Measurements from ENCODE around the gene OLFM2. TPM values are rescaled to one million over a fixed set of nuclear protein-coding genes. Genes with fewer than 3 reads are reported as not detected.
"Not testable (repeated sequence)": the region's sequence is repeated elsewhere in the genome, so short reads cannot be mapped to it uniquely, and the experiment has no call there.

OLFM2 gene
- total RNA-seq, 1 experiment from 2014 or later = 11.5 TPM

DNA sequence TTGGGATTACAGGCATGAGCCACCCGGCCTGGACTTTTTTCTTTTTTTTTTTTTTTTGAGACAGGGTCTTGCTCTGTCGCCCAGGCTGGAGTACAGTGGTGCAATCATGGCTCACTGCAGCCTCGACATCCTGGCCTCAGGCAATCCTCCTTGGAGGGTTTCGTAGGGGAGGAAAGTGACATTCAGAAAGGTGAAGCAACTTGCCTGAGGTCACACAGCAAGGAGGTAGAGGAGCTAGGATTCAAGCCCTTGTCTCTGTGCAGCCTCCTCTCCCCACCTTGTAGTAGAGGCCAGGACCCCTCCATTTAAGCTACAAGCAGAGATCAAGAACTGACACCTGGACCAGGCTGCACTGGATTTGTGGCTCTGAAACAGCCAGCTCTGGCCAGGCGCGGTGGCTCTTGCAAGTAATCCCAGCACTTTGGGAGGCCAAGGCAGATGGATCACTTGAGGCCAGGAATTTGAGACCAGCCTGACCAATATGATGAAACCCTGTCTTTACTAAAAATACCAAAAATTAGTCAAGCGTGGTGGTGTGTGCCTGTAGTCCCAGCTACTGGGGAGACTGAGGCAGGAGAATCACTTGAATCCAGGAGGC is 10.3 kb upstream of the OLFM2 start:
- DNase-seq (ENCODE audit: low spot score); in situ Hi-C loops (cut with HindIII; ENCODE audit: low sequenced_read_pairs): not testable (repeated sequence)

DNA sequence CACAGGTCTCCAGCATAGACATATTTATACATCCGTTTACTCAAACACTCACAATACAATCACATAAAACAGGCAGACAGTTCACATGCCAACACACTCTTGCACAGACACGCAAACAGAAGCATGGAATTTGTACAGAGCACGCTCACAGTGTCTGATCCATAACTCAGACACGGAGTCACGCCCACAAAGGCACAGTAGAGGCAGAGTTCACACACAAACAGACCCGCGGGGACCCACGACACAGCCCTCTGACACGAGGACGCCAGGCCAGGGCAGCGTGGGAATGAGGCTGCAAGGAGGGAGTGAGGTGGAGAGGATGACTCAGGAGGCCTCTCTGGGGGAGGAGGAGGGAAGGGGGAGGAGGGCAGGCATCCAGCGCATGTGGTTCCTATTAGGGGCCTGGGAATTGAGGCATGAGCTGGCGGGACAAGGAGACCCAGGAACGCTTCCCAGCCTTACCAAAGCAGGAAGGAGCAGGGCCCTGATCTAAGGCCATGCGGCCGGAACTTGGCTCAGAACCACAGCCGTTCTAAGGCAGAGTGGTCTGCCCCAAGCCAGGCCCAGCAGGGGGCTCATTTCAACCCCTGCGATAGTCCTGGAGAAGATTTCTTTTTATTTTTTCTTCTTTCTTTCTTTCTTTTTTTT is 9.1 kb upstream of the OLFM2 start:
- peak; percentile 31 for DNase-seq (ENCODE audit: low spot score)
- in situ Hi-C loops (cut with HindIII; ENCODE audit: low sequenced_read_pairs) = no loop called here

- in situ Hi-C loops (cut with HindIII; ENCODE audit: low sequenced_read_pairs) = no loop called here
- no peak for DNase-seq (ENCODE audit: low spot score)
Observed at GRCh38 chr19:9943744-9944143, 7.4 kb upstream of the OLFM2 start.

DNA sequence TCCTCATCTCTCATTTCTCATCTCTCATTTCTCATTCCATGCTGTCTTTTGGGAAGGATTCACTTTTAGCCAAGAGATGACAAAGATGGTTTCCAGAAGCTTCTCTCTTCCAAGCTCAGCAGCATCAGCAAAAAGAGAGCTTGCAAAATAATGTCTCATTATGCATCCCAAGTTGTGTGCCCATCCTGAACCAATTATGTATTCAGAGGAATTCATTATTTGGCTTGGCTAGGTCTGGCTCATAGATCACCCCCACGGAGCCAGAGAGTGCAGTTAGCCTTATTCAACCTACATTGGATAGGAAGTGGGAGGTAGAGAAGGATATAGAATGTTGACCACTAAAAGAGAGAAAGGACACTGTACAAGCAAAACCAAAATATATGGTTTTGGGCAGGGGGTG is 5.4 kb upstream of the OLFM2 start:
- in situ Hi-C loops (cut with HindIII; ENCODE audit: low sequenced_read_pairs) = no loop called here
- no peak for DNase-seq (ENCODE audit: low spot score)

GRCh38 chr19:9941231-9941630 is 4.9 kb upstream of the OLFM2 start:
- in situ Hi-C loops (cut with HindIII; ENCODE audit: low sequenced_read_pairs) = no loop called here
- DNase-seq (ENCODE audit: low spot score) = no peak

DNA sequence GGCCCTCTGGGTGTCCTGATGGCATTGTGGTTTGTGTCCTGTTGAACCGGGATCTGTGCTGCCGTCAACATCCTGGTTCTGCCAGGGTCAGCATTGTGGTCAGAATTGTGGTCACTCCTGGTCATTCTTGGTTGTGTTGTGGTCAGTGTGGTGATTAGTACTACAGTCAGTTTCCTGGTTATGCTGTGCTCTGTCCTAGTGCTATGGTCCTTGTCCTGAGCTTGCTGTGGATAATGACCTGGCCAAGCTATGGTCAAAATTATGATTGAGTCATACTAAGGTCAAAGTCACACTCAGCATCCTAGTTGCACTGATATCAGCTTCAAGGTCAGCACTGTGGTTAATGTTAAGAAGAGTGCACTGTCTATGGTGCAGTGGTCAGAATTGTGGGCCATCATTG is 4.5 kb upstream of the OLFM2 start:
- no peak for DNase-seq (ENCODE audit: low spot score)
- in situ Hi-C loops (cut with HindIII; ENCODE audit: low sequenced_read_pairs) = no loop called here

DNA sequence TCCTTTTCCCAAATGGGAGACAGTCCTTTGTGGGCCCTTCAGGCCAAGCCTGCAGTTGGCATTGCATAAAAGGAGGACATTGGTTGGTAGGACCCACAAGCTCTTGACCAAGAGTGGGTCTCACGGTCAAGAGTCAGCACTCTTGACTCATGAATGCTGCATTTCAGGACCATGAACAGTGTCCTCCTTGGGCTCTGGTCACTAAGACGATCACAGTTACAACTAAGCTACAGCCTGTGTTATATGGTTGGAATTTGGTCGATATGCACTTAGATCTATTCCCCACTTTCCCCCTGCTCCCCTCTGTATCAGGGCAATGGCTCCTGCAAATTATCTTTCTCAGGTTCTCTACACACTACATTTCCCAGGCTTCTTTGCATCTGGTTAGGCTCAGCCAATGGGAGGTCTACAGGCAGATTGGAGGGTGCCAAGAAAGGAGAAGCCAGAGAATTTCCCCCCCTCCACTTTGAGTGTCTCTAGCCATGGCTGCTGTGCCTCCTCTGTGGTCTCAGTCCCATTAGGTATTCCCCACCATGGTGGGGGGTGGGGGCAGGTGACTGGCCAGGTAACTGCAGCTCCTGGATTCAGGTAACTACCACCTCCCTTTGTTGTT is 3.1 kb upstream of the OLFM2 start:
- DNase-seq (ENCODE audit: low spot score) = no peak
- in situ Hi-C loops (cut with HindIII; ENCODE audit: low sequenced_read_pairs) = no loop called here

DNA sequence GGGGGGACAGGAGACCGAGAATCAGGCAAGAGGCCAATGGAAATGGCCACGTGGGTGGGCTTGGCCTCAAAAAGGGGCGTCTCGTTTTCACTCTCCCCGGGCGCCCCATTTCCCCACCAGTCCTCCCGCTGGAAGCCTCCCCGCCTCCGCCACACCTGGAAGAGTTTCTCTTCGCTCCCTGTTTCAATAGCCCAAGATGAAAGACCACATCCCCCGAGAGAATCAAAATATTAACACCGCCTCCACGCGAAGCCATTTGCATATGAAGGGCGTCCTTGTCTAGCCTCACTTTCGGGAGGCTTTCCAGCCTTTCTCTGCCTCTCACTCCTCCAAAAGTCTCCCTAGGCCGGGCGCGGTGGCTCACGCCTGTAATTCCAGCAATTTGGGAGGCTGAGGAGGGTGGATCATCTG is 691 bp upstream of the OLFM2 start:
- in situ Hi-C loops (cut with HindIII; ENCODE audit: low sequenced_read_pairs) = no loop called here
- no peak for DNase-seq (ENCODE audit: low spot score)

GRCh38 chr19:9935506-9936325 is 599 bp downstream of the OLFM2 start:
- in situ Hi-C loops (cut with HindIII; ENCODE audit: low sequenced_read_pairs) = no loop called here
- no peak for DNase-seq (ENCODE audit: low spot score)

GRCh38 chr19:9934132-9934950 is 2.0 kb downstream of the OLFM2 start:
- DNase-seq (ENCODE audit: low spot score) = peak; percentile 42
- in situ Hi-C loops (cut with HindIII; ENCODE audit: low sequenced_read_pairs) = no loop called here

DNA sequence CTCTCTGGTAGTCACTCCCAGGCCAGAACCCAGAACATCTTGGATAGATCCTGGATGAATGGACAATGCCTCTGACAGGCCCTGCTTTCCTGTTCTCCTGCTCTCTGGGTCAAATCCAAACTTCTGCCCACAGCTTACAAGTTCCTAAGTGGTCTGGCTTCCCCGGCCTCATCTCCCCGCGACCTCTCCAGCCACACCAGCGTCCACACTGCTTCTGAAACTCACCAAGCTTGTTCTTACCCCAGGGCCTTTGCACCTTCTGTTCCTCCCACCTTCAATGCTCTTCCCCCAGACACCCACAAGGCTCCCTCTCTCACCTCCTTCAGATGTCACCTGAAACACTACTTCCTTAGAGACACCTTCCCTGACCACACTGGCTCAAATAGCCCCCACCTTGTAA is 3.5 kb downstream of the OLFM2 start:
- DNase-seq (ENCODE audit: low spot score) = no peak
- in situ Hi-C loops (cut with HindIII; ENCODE audit: low sequenced_read_pairs) = no loop called here

GRCh38 chr19:9931629-9932028 is 4.7 kb downstream of the OLFM2 start:
- no peak for DNase-seq (ENCODE audit: low spot score)
- in situ Hi-C loops (cut with HindIII; ENCODE audit: low sequenced_read_pairs) = no loop called here

DNA sequence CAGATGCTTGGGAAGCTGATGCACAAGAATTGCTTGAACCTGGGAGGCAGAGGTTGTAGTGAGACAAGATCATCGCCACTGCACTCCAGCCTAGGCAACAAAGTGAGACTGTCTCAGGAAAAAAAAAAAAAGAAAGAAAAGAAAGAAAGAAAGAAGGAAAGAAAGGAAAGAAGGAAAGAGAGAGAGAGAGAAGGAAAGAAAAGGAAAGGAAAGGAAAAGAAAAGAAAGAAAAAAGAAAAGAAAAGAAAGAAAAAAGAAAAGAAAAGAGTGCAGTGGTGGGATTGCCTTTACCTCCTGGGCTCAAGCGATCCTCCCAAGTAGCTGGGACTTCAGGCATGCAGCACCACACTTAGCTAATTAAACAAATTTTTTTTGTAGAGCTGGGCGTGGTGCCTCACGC is 12.9 kb downstream of the OLFM2 start:
- in situ Hi-C loops (cut with HindIII; ENCODE audit: low sequenced_read_pairs) = no loop called here
- DNase-seq (ENCODE audit: low spot score) = no peak

GRCh38 chr19:9922782-9923379 is 13.4 kb downstream of the OLFM2 start:
- in situ Hi-C loops (cut with HindIII; ENCODE audit: low sequenced_read_pairs); DNase-seq (ENCODE audit: low spot score): not testable (repeated sequence)

- peak; percentile 75 for DNase-seq (ENCODE audit: low spot score)
- in situ Hi-C loops (cut with HindIII; ENCODE audit: low sequenced_read_pairs) = no loop called here
Observed at GRCh38 chr19:9917321-9917720, 19.0 kb downstream of the OLFM2 start.

DNA sequence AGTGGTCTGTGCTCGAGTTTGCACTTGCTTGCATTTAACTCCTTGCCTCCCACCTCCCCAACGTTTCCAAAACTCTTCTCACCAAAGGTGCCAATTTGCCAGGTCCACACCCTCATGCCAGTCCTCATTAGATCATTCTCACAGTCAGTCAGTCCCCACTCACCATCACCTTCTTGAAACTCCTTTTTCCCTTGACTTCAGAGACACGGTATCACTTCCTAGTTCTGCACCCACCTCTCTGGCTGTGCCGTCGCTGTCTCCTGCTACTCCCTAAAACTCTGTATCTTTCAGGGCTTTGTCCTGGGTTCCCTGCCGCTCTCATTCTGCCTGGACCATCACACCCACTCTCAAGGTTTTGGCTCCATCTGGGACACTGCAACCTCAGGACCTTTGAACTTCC is 19.6 kb downstream of the OLFM2 start:
- no peak for DNase-seq (ENCODE audit: low spot score)
- in situ Hi-C loops (cut with HindIII; ENCODE audit: low sequenced_read_pairs) = no loop called here

GRCh38 chr19:9914315-9915207 is 21.8 kb downstream of the OLFM2 start:
- peak; percentile 61 for DNase-seq (ENCODE audit: low spot score)
- in situ Hi-C loops (cut with HindIII; ENCODE audit: low sequenced_read_pairs) = no loop called here

DNA sequence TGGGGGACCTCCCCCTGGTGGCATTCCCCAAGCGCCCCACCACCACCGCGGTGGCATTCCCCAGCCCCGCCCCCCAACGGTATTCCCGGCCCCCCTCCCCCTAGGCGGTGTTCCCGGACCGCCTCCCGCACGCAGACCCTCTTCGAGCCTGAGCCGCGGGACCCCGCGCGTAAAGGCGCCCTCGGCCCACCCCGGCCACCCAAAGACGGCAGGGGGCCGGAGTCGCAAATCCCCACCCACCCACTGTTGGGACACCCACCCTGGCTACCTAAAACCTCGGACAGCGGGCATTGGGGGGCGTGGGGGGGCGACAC is 22.4 kb downstream of the OLFM2 start:
- in situ Hi-C loops (cut with HindIII; ENCODE audit: low sequenced_read_pairs) = no loop called here
- no peak for DNase-seq (ENCODE audit: low spot score)
